Left kidney (tissue), 2 donors: Measurements from ENCODE around the gene SPAG16. TPM values are rescaled to one million over a fixed set of nuclear protein-coding genes. Genes with fewer than 3 reads are reported as not detected.
"Not testable (repeated sequence)": the region's sequence is repeated elsewhere in the genome, so short reads cannot be mapped to it uniquely, and the experiment has no call there.

Source experiments
- DNase-seq: peaks from one replicate; pipeline ENCODE4 v3.0.0-alpha.2; 2013
- polyA plus RNA-seq: library from polyadenylated mRNA; unstranded; fragments of 120-200 nt; gene quantifications from one replicate; pipeline ENCODE4 v1.2.1, GENCODE V29; 2013; ENCODE audit not compliant: insufficient read length

Gene SPAG16
- polyA plus RNA-seq, 1 donor: 71.7 TPM

GRCh38 chr2:213818436-213818835, 534.2 kb downstream of the SPAG16 start:
- DNase-seq: no peak

- no peak for DNase-seq
Measured at GRCh38 chr2:213834331-213834730, 550.1 kb downstream of the SPAG16 start.

- no peak for DNase-seq
Measured at GRCh38 chr2:213834746-213835145, 550.5 kb downstream of the SPAG16 start.

GRCh38 chr2:213846856-213847255, 562.6 kb downstream of the SPAG16 start:
- no peak for DNase-seq

- no peak for DNase-seq
Measured at GRCh38 chr2:213847316-213847715, 563.1 kb downstream of the SPAG16 start.

- no peak for DNase-seq
Measured at GRCh38 chr2:213848631-213849030, 564.4 kb downstream of the SPAG16 start.

- DNase-seq: no peak
Measured at GRCh38 chr2:213861638-213862037, 577.4 kb downstream of the SPAG16 start.

- no peak for DNase-seq
Measured at GRCh38 chr2:213862407-213863076, 578.3 kb downstream of the SPAG16 start.

- no peak for DNase-seq
Measured at GRCh38 chr2:213863541-213863940, 579.3 kb downstream of the SPAG16 start.

GRCh38 chr2:213868526-213868925, 584.3 kb downstream of the SPAG16 start:
- no peak for DNase-seq

- no peak for DNase-seq
Measured at GRCh38 chr2:213885485-213885884, 601.2 kb downstream of the SPAG16 start.

- no peak for DNase-seq
Measured at GRCh38 chr2:213914510-213914909, 630.2 kb downstream of the SPAG16 start.

GRCh38 chr2:213920014-213920413, 635.8 kb downstream of the SPAG16 start:
- no peak for DNase-seq

- no peak for DNase-seq
Measured at GRCh38 chr2:213923543-213923942, 639.3 kb downstream of the SPAG16 start.

- no peak for DNase-seq
Measured at GRCh38 chr2:213934560-213934959, 650.3 kb downstream of the SPAG16 start.

- DNase-seq: no peak
Measured at GRCh38 chr2:213958086-213958485, 673.8 kb downstream of the SPAG16 start.

- DNase-seq: no peak
Measured at GRCh38 chr2:213959589-213959988, 675.3 kb downstream of the SPAG16 start.

- DNase-seq: no peak
Measured at GRCh38 chr2:213971536-213971935, 687.3 kb downstream of the SPAG16 start.

- no peak for DNase-seq
Measured at GRCh38 chr2:213980883-213981282, 696.6 kb downstream of the SPAG16 start.

GRCh38 chr2:213989207-213989606, 704.9 kb downstream of the SPAG16 start:
- no peak for DNase-seq

- no peak for DNase-seq
Measured at GRCh38 chr2:213991453-213992108, 707.3 kb downstream of the SPAG16 start.

GRCh38 chr2:213995400-213996105, 711.3 kb downstream of the SPAG16 start:
- DNase-seq: no peak

- not testable (repeated sequence) for DNase-seq
Measured at GRCh38 chr2:213998976-213999375, 714.7 kb downstream of the SPAG16 start.
